Testis (tissue), 2 donors: ENCODE data around the gene BSG.

Experiments
- POLR2A ChIP-seq: fragments of 450-650 bp; IDR thresholded peaks from one replicate; pipeline ENCODE4 v1.6.1; 2017; ENCODE audit warnings: antibody characterized with exemption, mild to moderate bottlenecking, moderate library complexity
- TF ChIP-seq, protein P1 (sequence below), 3 experiments: fragments of 450-650 bp in 2 of 3; fragments of 200-600 bp in 1 of 3; sonication (generic) in 1 of 3; IDR thresholded peaks; one replicate each; pipeline ENCODE4 v1.5.1; 2016 to 2019; ENCODE audit warnings: antibody characterized with exemption in 3 of 3, mild to moderate bottlenecking in 2 of 3, moderate library complexity in 1 of 3

DNA sequence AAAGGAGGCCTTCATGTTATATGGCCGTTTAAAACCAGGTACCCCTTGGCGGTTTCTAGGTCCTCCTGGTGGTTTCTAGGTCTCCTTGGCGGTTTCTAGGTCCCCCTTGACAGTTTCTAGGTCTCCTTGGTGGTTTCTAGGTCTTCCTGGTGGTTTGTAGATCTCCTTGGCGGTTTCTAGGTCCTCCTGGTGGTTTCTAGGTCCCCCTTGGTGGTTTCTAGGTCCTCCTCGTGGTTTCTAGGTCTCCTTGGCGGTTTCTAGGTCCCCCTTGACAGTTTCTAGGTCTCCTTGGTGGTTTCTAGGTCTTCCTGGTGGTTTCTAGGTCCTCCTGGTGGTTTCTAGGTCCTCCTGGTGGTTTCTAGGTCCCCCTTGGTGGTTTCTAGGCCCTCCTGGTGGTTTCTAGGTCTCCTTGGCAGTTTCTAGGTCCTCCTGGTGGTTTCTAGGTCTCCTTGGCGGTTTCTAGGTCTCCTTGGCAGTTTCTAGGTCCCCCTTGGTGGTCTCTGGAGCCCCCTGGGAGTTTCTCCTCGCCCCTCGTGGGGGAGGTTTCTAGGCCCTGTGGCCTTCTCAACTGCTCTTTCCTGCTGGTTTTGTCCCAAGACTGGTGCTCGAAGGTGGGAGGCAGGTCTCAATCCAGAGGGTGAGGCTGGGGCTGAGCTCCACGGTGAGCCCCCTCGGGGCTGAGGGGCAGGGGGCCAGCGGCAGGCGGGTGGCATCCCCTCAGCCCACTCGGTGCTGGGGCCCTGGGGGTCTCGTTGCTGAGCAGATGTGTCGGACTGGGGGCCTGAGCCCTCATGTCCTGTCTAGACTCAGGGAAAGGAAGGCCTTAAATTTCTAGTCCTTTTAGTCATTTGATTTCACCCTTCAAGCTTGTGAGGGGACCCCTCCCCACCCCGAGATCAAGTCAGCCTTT lies 25.3 kb downstream of the BSG start:
- TF ChIP-seq, protein P1, sequence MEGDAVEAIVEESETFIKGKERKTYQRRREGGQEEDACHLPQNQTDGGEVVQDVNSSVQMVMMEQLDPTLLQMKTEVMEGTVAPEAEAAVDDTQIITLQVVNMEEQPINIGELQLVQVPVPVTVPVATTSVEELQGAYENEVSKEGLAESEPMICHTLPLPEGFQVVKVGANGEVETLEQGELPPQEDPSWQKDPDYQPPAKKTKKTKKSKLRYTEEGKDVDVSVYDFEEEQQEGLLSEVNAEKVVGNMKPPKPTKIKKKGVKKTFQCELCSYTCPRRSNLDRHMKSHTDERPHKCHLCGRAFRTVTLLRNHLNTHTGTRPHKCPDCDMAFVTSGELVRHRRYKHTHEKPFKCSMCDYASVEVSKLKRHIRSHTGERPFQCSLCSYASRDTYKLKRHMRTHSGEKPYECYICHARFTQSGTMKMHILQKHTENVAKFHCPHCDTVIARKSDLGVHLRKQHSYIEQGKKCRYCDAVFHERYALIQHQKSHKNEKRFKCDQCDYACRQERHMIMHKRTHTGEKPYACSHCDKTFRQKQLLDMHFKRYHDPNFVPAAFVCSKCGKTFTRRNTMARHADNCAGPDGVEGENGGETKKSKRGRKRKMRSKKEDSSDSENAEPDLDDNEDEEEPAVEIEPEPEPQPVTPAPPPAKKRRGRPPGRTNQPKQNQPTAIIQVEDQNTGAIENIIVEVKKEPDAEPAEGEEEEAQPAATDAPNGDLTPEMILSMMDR (IDR thresholded peaks at IDR 0.05), result no peak
- no peak for TF ChIP-seq POLR2A
